ENCODE data around the gene FURIN.

- TF ChIP-seq CTCF (IDR thresholded peaks at IDR 0.05) = no peak
- no peak for TF ChIP-seq POLR2A (IDR thresholded peaks at IDR 0.05)
- no peak for TF ChIP-seq POLR2AphosphoS5 (IDR thresholded peaks at IDR 0.05)
Observed at GRCh38 chr15:90914305-90915080, 46.1 kb downstream of the FURIN start.
